ENCODE results near the gene TNRC6B.

TNRC6B gene

DNA sequence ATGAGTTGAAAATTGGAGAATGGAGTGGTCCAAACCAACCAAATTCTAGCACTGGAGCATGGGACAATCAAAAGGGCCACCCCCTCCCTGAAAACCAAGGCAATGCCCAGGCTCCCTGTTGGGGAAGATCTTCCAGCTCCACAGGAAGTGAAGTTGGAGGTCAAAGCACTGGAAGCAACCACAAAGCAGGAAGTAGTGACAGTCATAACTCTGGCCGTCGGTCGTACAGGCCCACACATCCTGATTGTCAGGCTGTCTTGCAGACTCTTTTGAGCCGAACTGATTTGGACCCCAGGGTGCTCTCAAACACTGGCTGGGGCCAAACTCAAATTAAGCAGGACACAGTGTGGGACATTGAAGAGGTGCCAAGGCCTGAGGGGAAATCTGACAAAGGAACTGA lies 88.1 kb downstream of the TNRC6B start:
- H3K4me3 ChIP-seq (ENCODE audit: low read length), result no peak overlapping the region
- TF ChIP-seq, protein P1, sequence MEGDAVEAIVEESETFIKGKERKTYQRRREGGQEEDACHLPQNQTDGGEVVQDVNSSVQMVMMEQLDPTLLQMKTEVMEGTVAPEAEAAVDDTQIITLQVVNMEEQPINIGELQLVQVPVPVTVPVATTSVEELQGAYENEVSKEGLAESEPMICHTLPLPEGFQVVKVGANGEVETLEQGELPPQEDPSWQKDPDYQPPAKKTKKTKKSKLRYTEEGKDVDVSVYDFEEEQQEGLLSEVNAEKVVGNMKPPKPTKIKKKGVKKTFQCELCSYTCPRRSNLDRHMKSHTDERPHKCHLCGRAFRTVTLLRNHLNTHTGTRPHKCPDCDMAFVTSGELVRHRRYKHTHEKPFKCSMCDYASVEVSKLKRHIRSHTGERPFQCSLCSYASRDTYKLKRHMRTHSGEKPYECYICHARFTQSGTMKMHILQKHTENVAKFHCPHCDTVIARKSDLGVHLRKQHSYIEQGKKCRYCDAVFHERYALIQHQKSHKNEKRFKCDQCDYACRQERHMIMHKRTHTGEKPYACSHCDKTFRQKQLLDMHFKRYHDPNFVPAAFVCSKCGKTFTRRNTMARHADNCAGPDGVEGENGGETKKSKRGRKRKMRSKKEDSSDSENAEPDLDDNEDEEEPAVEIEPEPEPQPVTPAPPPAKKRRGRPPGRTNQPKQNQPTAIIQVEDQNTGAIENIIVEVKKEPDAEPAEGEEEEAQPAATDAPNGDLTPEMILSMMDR (conservative IDR thresholded peaks at IDR 0.05; ENCODE audit: low read depth, low read length), result no peak
- DNase-seq (ENCODE audit: low read depth), result no peak

DNA sequence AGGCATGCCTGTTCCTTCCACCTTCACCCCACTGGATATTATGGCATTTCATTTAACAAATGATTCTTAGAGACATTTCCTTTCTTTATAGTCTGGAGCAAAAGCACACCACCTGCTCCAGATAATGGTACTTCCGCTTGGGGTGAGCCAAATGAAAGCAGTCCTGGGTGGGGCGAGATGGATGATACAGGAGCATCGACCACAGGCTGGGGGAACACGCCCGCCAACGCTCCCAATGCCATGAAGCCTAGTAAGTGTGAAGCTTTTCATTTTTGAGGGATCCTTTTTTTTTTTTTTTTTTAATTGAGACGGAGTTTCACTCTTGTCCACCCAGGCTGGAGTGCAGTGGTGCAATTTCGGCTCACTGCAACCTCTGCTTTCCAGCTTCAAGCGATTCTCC lies 92.3 kb downstream of the TNRC6B start:
- H3K4me3 ChIP-seq (ENCODE audit: low read length), result no peak overlapping the region
- TF ChIP-seq, protein P1 (conservative IDR thresholded peaks at IDR 0.05; ENCODE audit: low read depth, low read length), result no peak
- no peak for DNase-seq (ENCODE audit: low read depth)

DNA sequence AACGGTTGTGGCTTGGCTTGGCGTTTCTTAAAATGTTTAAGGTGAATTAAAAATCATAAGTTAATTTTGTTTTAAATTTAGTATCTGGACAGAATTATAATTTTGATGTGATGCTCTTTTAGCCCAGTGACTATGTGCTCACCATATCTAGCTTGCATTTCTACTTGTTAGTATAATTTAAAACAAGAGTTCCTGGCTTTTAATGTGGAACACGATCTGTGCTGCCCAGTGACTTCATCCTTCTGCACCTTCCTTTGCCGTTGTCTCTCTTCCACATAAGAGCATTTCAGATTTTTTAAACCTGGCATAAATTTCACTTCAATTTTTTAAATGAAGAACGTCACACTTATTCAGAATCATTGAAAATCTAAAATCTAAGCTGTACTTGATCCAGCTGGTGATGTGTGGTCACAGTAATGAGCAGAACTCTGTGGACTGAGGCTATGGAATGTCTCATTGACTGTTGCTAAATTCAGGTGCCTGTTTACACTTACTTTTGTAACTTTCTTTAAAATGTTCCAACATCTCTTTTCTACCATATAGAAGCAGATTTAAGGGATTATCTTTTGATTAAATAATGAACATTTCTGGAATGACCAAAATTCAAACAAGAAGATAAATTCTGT lies 93.1 kb downstream of the TNRC6B start:
- no peak overlapping the region for H3K4me3 ChIP-seq (ENCODE audit: low read length)
- DNase-seq (ENCODE audit: low read depth), result no peak
- TF ChIP-seq, protein P1 (conservative IDR thresholded peaks at IDR 0.05; ENCODE audit: low read depth, low read length), result no peak

DNA sequence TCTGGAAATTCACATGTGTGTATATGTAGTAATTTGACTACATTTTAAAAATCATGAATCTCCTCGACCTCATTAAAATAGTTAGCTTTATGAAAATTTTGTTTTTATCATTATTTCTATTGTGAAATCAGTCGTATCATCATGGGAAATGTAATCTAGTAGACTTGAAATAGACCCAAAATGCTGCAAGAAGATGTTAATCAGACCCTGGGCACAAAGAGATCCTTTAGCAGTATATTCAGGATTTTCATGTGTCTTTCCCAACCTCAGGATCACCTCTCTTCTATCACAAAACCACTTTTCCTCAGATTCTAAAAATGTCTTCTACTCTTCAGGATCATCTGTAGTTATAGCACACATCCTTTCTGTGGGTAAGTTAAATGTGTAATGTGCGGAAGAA lies 93.7 kb downstream of the TNRC6B start:
- TF ChIP-seq, protein P1 (conservative IDR thresholded peaks at IDR 0.05; ENCODE audit: low read depth, low read length), result no peak
- DNase-seq (ENCODE audit: low read depth), result no peak
- no peak overlapping the region for H3K4me3 ChIP-seq (ENCODE audit: low read length)

DNA sequence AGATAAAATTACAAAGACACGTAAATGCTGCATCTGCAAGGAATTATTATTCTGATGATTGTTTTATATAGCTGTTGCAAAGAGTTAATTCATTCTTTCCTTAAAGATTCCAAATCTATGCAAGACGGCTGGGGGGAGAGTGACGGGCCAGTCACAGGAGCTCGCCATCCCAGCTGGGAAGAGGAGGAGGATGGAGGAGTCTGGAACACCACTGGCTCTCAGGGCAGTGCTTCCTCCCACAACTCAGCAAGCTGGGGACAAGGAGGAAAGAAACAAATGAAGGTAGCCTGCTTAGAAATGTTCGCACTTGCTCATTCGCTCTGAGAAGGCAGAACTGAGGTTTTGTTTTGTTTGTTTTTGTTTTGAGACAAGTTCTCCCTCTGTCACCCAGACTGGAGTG lies 95.6 kb downstream of the TNRC6B start:
- DNase-seq (ENCODE audit: low read depth), result no peak
- TF ChIP-seq, protein P1 (conservative IDR thresholded peaks at IDR 0.05; ENCODE audit: low read depth, low read length), result no peak
- H3K4me3 ChIP-seq (ENCODE audit: low read length), result no peak overlapping the region

DNA sequence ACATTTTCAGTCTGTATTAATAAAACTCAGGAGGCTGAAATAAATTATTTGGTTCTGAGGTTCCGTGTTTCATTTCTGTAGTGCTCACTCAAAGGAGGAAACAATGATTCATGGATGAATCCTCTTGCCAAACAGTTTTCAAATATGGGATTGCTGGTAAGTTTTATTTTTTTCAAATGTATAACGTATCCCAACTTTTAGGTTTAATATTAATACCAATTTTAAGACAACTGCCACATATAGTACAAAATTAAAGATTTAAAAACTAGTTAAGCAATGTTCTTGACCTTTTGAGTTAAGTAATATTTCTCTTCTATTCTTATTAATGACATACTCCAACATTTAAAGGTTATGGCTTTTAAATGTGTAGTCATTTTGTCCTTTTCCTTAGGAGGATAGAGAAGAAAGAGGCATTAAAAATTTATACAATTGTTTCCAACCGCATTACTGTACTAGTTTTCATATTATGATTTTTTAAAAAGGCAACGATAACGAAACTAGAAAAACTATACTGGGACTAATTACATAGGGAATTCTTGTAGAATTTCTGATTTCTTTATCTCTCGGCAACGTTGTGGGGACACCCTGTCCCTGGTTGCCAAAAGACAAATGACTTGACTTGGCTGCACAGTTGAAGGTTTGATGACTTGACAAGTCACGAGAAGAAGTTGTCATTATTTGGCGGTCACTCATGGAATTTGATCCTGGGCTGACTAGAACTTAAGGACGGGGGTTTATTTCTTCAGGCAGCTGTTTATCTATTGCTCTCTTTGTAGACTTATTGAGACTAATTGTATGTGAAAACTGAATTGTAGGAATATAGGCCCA lies 99.5 kb downstream of the TNRC6B start:
- TF ChIP-seq, protein P1 (conservative IDR thresholded peaks at IDR 0.05; ENCODE audit: low read depth, low read length), result no peak
- H3K4me3 ChIP-seq (ENCODE audit: low read length), result no peak overlapping the region
- DNase-seq (ENCODE audit: low read depth), result no peak

DNA sequence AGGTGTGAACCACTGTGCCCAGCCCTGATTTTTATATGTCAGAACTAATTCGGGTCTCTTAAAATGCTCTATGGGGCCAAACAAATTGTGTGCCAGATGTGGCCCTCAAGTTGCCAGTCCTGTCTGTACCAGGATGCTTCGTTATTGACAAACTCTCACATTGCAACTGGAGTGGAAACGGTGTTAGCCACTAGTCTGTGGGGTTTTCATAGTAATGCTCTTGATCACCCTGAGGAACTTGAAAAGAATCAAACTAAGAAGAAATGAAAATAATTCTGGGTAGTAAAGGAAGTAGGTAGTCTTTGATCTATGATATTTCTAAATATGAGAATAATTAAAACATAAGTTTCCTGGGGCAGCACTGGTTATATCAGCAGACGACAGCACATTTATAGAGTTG lies 101.3 kb downstream of the TNRC6B start:
- TF ChIP-seq, protein P1 (conservative IDR thresholded peaks at IDR 0.05; ENCODE audit: low read depth, low read length), result no peak
- DNase-seq (ENCODE audit: low read depth), result no peak
- no peak overlapping the region for H3K4me3 ChIP-seq (ENCODE audit: low read length)
